OCI-LY1 (cell line): Measurements from ENCODE around the gene SART3.

Experiments used
- H2AFZ ChIP-seq: fragments of 200-600 bp; sonication (generic), shearing (Covaris generic); 2 replicates; pipeline ENCODE4 v1.6.0; 2014; ENCODE audit warnings: antibody characterized with exemption, mild to moderate bottlenecking, low read length
- H3F3A ChIP-seq: fragments of 200-600 bp; sonication (generic), shearing (Covaris generic); 2 replicates; pipeline ENCODE4 v1.6.0; 2014; ENCODE audit warnings: mild to moderate bottlenecking, antibody characterized with exemption, low read length, moderate library complexity; ENCODE audit not compliant: insufficient read depth
- H3K27ac ChIP-seq: fragments of 200-600 bp; sonication (generic); 2 replicates; pipeline ENCODE4 v1.5.1; 2014; ENCODE audit warnings: low read length, mixed run types, mild to moderate bottlenecking, low read depth; ENCODE audit not compliant: poor library complexity, severe bottlenecking
- H3K27me3 ChIP-seq: fragments of 200-600 bp; sonication (generic); 2 replicates; pipeline ENCODE4 v1.6.0; 2014; ENCODE audit warnings: antibody characterized with exemption, mild to moderate bottlenecking, low read length, moderate library complexity; ENCODE audit not compliant: insufficient read depth
- H3K36me3 ChIP-seq: fragments of 200-600 bp; sonication (generic); 2 replicates; pipeline ENCODE4 v1.6.1; 2014; ENCODE audit warnings: mild to moderate bottlenecking, antibody characterized with exemption, low read length, moderate library complexity, mixed read lengths; ENCODE audit not compliant: insufficient read depth
- H3K4me1 ChIP-seq: fragments of 200-600 bp; sonication (generic); 2 replicates; pipeline ENCODE4 v1.5.1; 2014; ENCODE audit warnings: mild to moderate bottlenecking, low read length, moderate library complexity; ENCODE audit not compliant: insufficient read depth, severe bottlenecking
- H3K4me2 ChIP-seq: fragments of 200-600 bp; sonication (generic), shearing (Covaris generic); 2 replicates; pipeline ENCODE4 v1.6.1; 2014; ENCODE audit warnings: low read length
- H3K4me3 ChIP-seq: fragments of 200-600 bp; sonication (generic); 2 replicates; pipeline ENCODE4 v1.5.1; 2014; ENCODE audit warnings: low read length, low read depth, mild to moderate bottlenecking, mixed read lengths; ENCODE audit not compliant: poor library complexity, severe bottlenecking
- H3K79me2 ChIP-seq: fragments of 200-600 bp; shearing (Covaris generic); 2 replicates; pipeline ENCODE4 v1.6.1; 2016; ENCODE audit warnings: mixed run types, low read length, mixed read lengths; ENCODE audit not compliant: insufficient read depth
- H3K9ac ChIP-seq: fragments of 200-600 bp; sonication (generic), shearing (Covaris generic); 2 replicates; pipeline ENCODE4 v1.6.1; 2014; ENCODE audit warnings: mild to moderate bottlenecking, low read length, mixed read lengths
- H3K9me2 ChIP-seq: fragments of 200-600 bp; sonication (generic), shearing (Covaris generic); 2 replicates; pipeline ENCODE4 v1.6.1; 2014; ENCODE audit warnings: low read depth, mild to moderate bottlenecking, low read length, mixed read lengths
- H3K9me3 ChIP-seq: fragments of 200-600 bp; shearing (Covaris generic); 2 replicates; pipeline ENCODE4 v1.6.1; 2014; ENCODE audit warnings: low read length, mixed read lengths
- H4K20me1 ChIP-seq: fragments of 200-600 bp; sonication (generic), shearing (Covaris generic); 2 replicates; pipeline ENCODE4 v1.6.0; 2016; ENCODE audit warnings: mild to moderate bottlenecking, low read length; ENCODE audit not compliant: insufficient read depth
- CTCF ChIP-seq: fragments of 200-600 bp; sonication (generic), shearing (Covaris generic); IDR thresholded peaks from 2 replicates; pipeline ENCODE4 v1.5.1; 2017; ENCODE audit warnings: mild to moderate bottlenecking, antibody characterized with exemption, low read length, moderate library complexity, mixed read lengths
- EZH2 ChIP-seq: fragments of 200-600 bp; sonication (generic), shearing (Covaris generic); IDR thresholded peaks from 2 replicates; pipeline ENCODE4 v1.8.0; 2017; ENCODE audit warnings: borderline replicate concordance, mixed run types, mild to moderate bottlenecking, antibody characterized with exemption, low read length, moderate library complexity, mixed read lengths

The SART3 gene

GRCh38 chr12:108580531-108580930, 19.6 kb upstream of the SART3 start:
- Histone ChIP-seq H3K9me2 (no peaks in the 10 kb centered on the region), H3K4me3 (no peak overlapping the region), H3K27ac (no peak overlapping the region), H3K79me2 (no peaks in the 10 kb centered on the region), H3K36me3 (no peaks in the 10 kb centered on the region), H3K4me2 (no peak overlapping the region), H3K27me3 (no peaks in the 10 kb centered on the region), H4K20me1 (no peaks in the 10 kb centered on the region), H3K4me1 (no peaks in the 10 kb centered on the region), H3K9me3 (no peaks in the 10 kb centered on the region), H3F3A (no peaks in the 10 kb centered on the region), H2AFZ (no peak overlapping the region), H3K9ac (no peak overlapping the region)
- TF ChIP-seq EZH2 (no peak), CTCF (no peak)

GRCh38 chr12:108578813-108579212, 17.8 kb upstream of the SART3 start:
- Histone ChIP-seq H3K9me3 (no peaks in the 10 kb centered on the region), H3K27me3 (no peaks in the 10 kb centered on the region), H3F3A (no peaks in the 10 kb centered on the region), H3K4me1 (no peaks in the 10 kb centered on the region), H3K9ac (no peak overlapping the region), H3K4me2 (no peak overlapping the region), H3K9me2 (no peaks in the 10 kb centered on the region), H3K27ac (no peak overlapping the region), H2AFZ (no peak overlapping the region), H4K20me1 (no peaks in the 10 kb centered on the region), H3K36me3 (no peaks in the 10 kb centered on the region), H3K4me3 (no peak overlapping the region), H3K79me2 (no peaks in the 10 kb centered on the region)
- no peak for TF ChIP-seq EZH2
- TF ChIP-seq CTCF, result no peak

GRCh38 chr12:108578264-108578663, 17.3 kb upstream of the SART3 start:
- no peak overlapping the region for H3K27ac ChIP-seq
- no peaks in the 10 kb centered on the region for H4K20me1 ChIP-seq
- H3K4me1 ChIP-seq, result no peaks in the 10 kb centered on the region
- TF ChIP-seq CTCF, result no peak
- no peak for TF ChIP-seq EZH2
- H3K27me3 ChIP-seq, result no peaks in the 10 kb centered on the region
- no peaks in the 10 kb centered on the region for H3K79me2 ChIP-seq
- no peak overlapping the region for H3K4me3 ChIP-seq
- no peak overlapping the region for H3K9ac ChIP-seq
- H3K9me2 ChIP-seq, result no peaks in the 10 kb centered on the region
- H3K36me3 ChIP-seq, result no peaks in the 10 kb centered on the region
- H3K9me3 ChIP-seq, result no peaks in the 10 kb centered on the region
- H2AFZ ChIP-seq, result no peak overlapping the region
- H3K4me2 ChIP-seq, result no peak overlapping the region
- no peaks in the 10 kb centered on the region for H3F3A ChIP-seq
